GM18870 (cell line): ENCODE measurements around the gene OR6C68.
"Not testable (repeated sequence)": the region's sequence is repeated elsewhere in the genome, so short reads cannot be mapped to it uniquely, and the experiment has no call there.

ENCODE experiments used
- ATAC-seq: cut with Tn5 transposase; IDR thresholded peaks from one replicate; pipeline ENCODE4 v1.9.1; 2021; ENCODE audit warnings: moderate library complexity; ENCODE audit not compliant: unreplicated experiment

Gene OR6C68

GRCh38 chr12:55492078-55492477 is at the start of gene OR6C68:
Gene OR6C68, plus strand, starts transcription at chr12:55492378. Its CDS starts 0 bp downstream, at chr12:55492378.
- ATAC-seq: no peak

GRCh38 chr12:55443776-55444175 is 48.4 kb upstream of the OR6C68 start, which contains the start of gene OR6C2:
Gene OR6C2, plus strand, starts transcription at chr12:55444076. Its CDS starts 8,138 bp downstream, at chr12:55452214.
- ATAC-seq: no peak

- no peak for ATAC-seq
Observed at GRCh38 chr12:55445357-55445756, 46.8 kb upstream of the OR6C68 start.

- ATAC-seq: no peak
Observed at GRCh38 chr12:55446326-55446725, 45.9 kb upstream of the OR6C68 start.

GRCh38 chr12:55448825-55449224 is 43.4 kb upstream of the OR6C68 start:
- no peak for ATAC-seq

GRCh38 chr12:55464926-55465325 is 27.3 kb upstream of the OR6C68 start:
- not testable (repeated sequence) for ATAC-seq

- no peak for ATAC-seq
Observed at GRCh38 chr12:55467836-55468235, 24.3 kb upstream of the OR6C68 start.

GRCh38 chr12:55469291-55469690 is 22.9 kb upstream of the OR6C68 start:
- no peak for ATAC-seq

- no peak for ATAC-seq
Observed at GRCh38 chr12:55470088-55470829, 21.9 kb upstream of the OR6C68 start, which contains the start of gene OR6C70. Gene OR6C70, minus strand, starts transcription at chr12:55470138. Its CDS starts 0 bp downstream, at chr12:55470138.

- ATAC-seq: no peak
Observed at GRCh38 chr12:55472264-55472663, 19.9 kb upstream of the OR6C68 start.

- ATAC-seq: not testable (repeated sequence)
Observed at GRCh38 chr12:55479136-55479535, 13.0 kb upstream of the OR6C68 start.

- not testable (repeated sequence) for ATAC-seq
Observed at GRCh38 chr12:55484284-55484683, 7.9 kb upstream of the OR6C68 start.

GRCh38 chr12:55495490-55495889 is 3.3 kb downstream of the OR6C68 start:
- no peak for ATAC-seq

GRCh38 chr12:55499231-55499630 is 7.1 kb downstream of the OR6C68 start:
- ATAC-seq: no peak

- ATAC-seq: no peak
Observed at GRCh38 chr12:55499810-55500252, 7.7 kb downstream of the OR6C68 start.

- ATAC-seq: no peak
Observed at GRCh38 chr12:55501601-55502000, 9.4 kb downstream of the OR6C68 start.

GRCh38 chr12:55515696-55516095 is 23.5 kb downstream of the OR6C68 start:
- ATAC-seq: no peak

- no peak for ATAC-seq
Observed at GRCh38 chr12:55516391-55516790, 24.2 kb downstream of the OR6C68 start.
